ENCODE data around the gene CTBS. TPM values are rescaled to one million over a fixed set of nuclear protein-coding genes. Genes with fewer than 3 reads are reported as not detected.

CTBS gene
- total and polyA plus RNA-seq, 2 of the 8 experiments (the other 6 are each of a cell fraction or from before 2014, with no cell fraction given) = 3.3 to 4.1 TPM

DNA sequence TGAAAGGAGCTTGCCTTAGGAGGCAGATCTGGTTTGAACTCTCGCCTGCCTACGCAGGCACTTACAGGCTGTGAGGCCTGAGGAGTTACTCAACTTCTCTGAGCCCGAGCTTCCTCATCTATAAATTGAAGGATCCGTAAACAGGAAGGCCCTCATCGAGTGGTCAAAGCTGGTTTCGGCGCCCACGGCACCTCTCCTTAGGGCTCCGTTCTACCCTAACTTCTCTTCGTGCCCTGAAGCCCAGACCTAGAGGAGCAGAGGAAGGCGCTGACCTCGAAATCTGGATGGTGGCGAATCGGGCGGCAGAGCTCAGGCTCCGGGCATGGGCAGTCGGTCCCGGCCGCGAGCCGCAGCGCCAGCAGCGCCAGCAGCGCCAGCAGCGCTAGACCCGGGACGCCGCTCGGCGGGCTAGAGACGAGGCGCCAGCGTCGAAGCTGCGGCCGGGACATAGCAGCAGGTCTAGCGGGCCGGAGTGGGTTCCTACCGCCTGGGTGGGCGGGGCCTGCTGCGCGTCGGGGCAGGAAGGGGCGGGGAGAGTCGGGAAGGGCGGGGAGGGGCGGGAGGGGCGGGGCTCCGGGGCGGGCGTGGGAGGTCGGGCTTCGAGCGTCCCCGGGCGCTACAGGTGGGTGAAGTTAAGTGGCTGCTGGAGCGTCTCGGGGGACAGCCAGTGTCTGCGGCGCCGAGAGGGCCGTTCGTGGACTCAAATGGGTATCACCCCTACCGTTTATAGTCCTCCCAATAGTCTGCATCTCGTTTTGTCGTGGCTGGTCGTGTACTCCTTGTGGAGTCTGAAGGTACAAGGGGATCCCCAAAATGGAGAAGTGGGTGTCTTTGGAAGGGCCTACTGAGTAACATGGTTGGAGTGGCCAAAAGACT, at the start of gene CTBS (continued):
- TF ChIP-seq SIN3A (conservative IDR thresholded peaks at IDR 0.05 in 1 of 2, IDR thresholded peaks at IDR 0.05 in 1 of 2; ENCODE audit: low read depth in 1 of 2, low read length in 2 of 2) (0 out of 4 replicates have a peak, but pooled peaks of 1 of the 2 experiments have one; percentile 28), ASH2L (IDR thresholded peaks at IDR 0.05; ENCODE audit: low read length) (peak; percentile 95), KDM4A (IDR thresholded peaks at IDR 0.05; ENCODE audit: low read depth, low read length, severe bottlenecking) (peak; percentile 75), SP4 (IDR thresholded peaks at IDR 0.05; ENCODE audit: low read length) (peak; percentile 66; the same call in 1 of the 2 replicates), CTBP2 (IDR thresholded peaks at IDR 0.05; ENCODE audit: borderline replicate concordance, insufficient read depth, insufficient read length, low read length) (no peak)
- TF ChIP-seq, protein P1, sequence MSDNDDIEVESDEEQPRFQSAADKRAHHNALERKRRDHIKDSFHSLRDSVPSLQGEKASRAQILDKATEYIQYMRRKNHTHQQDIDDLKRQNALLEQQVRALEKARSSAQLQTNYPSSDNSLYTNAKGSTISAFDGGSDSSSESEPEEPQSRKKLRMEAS (IDR thresholded peaks at IDR 0.05) = peak; percentile 72

Data from H1 (cell line).